ENCODE results near the gene ATP5F1C. TPM values are rescaled to one million over a fixed set of nuclear protein-coding genes. Genes with fewer than 3 reads are reported as not detected.

Gene ATP5F1C
- total and polyA plus RNA-seq, 2 experiments from 2014 or later = 332 to 537 TPM

DNA sequence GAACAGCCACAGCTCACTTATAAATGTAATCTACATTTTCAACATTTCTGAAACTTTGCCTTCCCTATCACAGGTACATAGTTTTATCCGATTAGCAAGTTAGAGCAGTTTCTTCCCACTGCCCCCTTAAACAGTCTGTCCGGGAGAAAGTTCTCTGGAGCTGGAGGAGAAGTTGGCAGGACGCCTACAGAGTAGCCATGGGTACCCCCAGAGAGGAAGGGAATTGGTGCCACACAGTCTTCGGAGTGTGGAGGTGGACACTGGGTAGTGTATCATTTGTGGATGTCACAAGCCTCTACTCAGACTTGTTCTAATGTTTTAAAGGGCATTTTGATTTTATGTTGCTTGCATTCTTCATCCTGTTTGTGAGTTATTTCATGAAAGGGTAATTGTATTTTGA, 69.3 kb downstream of the ATP5F1C start (continued):
- TF ChIP-seq, protein P1, sequence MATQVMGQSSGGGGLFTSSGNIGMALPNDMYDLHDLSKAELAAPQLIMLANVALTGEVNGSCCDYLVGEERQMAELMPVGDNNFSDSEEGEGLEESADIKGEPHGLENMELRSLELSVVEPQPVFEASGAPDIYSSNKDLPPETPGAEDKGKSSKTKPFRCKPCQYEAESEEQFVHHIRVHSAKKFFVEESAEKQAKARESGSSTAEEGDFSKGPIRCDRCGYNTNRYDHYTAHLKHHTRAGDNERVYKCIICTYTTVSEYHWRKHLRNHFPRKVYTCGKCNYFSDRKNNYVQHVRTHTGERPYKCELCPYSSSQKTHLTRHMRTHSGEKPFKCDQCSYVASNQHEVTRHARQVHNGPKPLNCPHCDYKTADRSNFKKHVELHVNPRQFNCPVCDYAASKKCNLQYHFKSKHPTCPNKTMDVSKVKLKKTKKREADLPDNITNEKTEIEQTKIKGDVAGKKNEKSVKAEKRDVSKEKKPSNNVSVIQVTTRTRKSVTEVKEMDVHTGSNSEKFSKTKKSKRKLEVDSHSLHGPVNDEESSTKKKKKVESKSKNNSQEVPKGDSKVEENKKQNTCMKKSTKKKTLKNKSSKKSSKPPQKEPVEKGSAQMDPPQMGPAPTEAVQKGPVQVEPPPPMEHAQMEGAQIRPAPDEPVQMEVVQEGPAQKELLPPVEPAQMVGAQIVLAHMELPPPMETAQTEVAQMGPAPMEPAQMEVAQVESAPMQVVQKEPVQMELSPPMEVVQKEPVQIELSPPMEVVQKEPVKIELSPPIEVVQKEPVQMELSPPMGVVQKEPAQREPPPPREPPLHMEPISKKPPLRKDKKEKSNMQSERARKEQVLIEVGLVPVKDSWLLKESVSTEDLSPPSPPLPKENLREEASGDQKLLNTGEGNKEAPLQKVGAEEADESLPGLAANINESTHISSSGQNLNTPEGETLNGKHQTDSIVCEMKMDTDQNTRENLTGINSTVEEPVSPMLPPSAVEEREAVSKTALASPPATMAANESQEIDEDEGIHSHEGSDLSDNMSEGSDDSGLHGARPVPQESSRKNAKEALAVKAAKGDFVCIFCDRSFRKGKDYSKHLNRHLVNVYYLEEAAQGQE (IDR thresholded peaks at IDR 0.05; ENCODE audit: unreplicated experiment) = no peak
- TF ChIP-seq, protein P2, sequence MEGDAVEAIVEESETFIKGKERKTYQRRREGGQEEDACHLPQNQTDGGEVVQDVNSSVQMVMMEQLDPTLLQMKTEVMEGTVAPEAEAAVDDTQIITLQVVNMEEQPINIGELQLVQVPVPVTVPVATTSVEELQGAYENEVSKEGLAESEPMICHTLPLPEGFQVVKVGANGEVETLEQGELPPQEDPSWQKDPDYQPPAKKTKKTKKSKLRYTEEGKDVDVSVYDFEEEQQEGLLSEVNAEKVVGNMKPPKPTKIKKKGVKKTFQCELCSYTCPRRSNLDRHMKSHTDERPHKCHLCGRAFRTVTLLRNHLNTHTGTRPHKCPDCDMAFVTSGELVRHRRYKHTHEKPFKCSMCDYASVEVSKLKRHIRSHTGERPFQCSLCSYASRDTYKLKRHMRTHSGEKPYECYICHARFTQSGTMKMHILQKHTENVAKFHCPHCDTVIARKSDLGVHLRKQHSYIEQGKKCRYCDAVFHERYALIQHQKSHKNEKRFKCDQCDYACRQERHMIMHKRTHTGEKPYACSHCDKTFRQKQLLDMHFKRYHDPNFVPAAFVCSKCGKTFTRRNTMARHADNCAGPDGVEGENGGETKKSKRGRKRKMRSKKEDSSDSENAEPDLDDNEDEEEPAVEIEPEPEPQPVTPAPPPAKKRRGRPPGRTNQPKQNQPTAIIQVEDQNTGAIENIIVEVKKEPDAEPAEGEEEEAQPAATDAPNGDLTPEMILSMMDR (conservative IDR thresholded peaks at IDR 0.05; ENCODE audit: low read depth in 2 of 2) = no peak
- TF ChIP-seq, protein P3, sequence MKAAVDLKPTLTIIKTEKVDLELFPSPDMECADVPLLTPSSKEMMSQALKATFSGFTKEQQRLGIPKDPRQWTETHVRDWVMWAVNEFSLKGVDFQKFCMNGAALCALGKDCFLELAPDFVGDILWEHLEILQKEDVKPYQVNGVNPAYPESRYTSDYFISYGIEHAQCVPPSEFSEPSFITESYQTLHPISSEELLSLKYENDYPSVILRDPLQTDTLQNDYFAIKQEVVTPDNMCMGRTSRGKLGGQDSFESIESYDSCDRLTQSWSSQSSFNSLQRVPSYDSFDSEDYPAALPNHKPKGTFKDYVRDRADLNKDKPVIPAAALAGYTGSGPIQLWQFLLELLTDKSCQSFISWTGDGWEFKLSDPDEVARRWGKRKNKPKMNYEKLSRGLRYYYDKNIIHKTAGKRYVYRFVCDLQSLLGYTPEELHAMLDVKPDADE (IDR thresholded peaks at IDR 0.05) = no peak
- TF ChIP-seq ZNF114 (CRISPR knock-in tag; IDR thresholded peaks at IDR 0.05) = no peak

Other genes starting within 250 kb of the ATP5F1C start
- gene ITIH5, start 121.2 kb upstream of the ATP5F1C start, total RNA-seq (2014; rRNA removed; shearing (Covaris generic)) = 2.2 and 6.6 TPM in 2 replicates
- 0.99 and 1.2 TPM in 2 replicates for gene ITIH5, start 121.2 kb upstream of the ATP5F1C start, polyA plus RNA-seq (2016; fragmentation: Nextera tagmentation; extraction: Ambion mirVana)
- not detected in 2 replicates for gene ITIH2, start 84.9 kb upstream of the ATP5F1C start, total RNA-seq (2014; rRNA removed; shearing (Covaris generic))
- 0.10 TPM in 1 of 2 replicates, not detected in the other for gene ITIH2, start 84.9 kb upstream of the ATP5F1C start, polyA plus RNA-seq (2016; fragmentation: Nextera tagmentation; extraction: Ambion mirVana)
- 8.5 and 11.0 TPM in 2 replicates for gene KIN, start 184 bp upstream of the ATP5F1C start, total RNA-seq (2014; rRNA removed; shearing (Covaris generic))
- 31.7 and 34.8 TPM in 2 replicates for gene KIN, start 184 bp upstream of the ATP5F1C start, polyA plus RNA-seq (2016; fragmentation: Nextera tagmentation; extraction: Ambion mirVana)
- 5.6 and 6.4 TPM in 2 replicates for gene TAF3, start 30.3 kb downstream of the ATP5F1C start, total RNA-seq (2014; rRNA removed; shearing (Covaris generic))
- 12.3 and 15.2 TPM in 2 replicates for gene TAF3, start 30.3 kb downstream of the ATP5F1C start, polyA plus RNA-seq (2016; fragmentation: Nextera tagmentation; extraction: Ambion mirVana)

Data from GM23338 (cell line).